T follicular helper cell (primary cell): ENCODE results near the gene MAP3K4.

Source experiments
- DNase-seq: peaks from one replicate; pipeline ENCODE4 v3.0.0-alpha.2; 2020; ENCODE audit warnings: low read depth

MAP3K4 gene

GRCh38 chr6:161035981-161036263 lies 44.4 kb downstream of the MAP3K4 start:
- DNase-seq, result no peak

DNA sequence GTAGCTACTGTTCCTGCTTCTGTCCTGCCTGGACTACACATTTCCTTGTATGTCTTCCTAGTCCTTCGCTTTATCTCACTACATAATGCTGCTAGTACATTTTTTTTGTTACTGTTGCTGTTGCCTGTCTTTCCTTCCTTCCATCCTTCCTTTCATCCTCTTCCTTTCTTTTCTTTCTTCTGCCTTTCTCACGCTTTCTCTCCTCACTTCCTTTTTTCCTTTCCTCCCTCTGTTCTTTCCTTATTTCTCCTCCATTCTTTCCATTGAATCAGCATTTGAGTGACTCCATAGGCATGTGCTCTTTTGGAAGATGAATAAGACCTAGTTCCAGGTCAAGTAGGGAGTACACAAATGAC lies 46.3 kb downstream of the MAP3K4 start:
- no peak for DNase-seq

DNA sequence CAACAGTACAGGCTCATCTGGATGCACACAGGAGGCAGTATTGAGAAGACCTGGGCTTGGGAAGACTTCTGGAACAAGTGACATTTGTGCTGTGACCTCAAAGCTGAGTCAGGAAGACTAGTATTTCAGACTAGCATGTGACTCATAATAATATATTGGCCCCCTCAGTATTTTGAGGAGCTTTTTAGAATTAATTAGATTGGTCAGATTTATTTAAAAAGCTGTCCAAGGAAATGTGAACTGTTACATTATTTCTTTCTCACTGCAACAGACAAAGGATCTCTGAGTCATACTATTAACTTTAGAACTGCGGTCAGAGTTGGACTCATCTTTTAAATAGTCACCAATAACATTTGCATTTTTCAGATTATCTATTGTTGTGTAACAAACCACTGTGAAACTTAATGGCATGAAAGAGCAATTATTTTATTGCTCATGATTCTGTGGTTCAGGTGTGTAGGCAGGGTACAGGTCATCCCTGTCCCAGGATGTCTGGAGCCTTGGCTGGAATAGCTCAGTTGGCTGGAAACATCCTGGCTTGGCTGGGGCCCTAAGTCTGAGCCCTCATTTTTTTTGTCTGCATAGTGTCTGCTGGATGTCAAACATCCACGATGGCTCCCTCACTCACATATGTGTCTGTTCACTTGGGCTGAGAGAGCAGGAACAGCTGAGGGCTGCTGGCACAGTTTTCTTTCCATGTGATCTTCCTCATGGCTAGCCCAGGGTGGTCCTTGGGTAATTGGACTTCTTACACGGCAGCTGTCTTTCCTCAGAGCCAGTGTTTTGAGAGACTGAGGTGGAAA lies 46.9 kb downstream of the MAP3K4 start:
- no peak for DNase-seq

DNA sequence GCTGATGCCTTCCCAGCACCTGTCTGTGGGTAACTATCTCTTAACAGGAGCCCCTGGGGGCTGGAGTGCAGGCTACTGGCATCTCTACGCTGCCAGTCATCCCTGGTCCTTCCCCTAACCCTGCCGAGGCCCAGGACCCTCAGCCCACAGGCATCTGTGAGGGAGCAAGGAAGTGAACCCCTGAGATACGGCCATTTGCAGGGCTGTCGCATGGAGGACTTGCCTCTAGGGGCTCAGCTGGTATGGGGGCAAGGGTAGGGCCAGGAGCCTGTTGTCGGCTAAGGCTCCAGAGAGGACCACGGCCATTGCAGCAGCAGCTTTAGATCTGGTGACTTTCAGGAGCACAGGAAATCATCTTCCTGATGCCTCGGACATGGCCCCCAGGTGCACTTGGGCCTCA lies 49.7 kb downstream of the MAP3K4 start:
- no peak for DNase-seq

GRCh38 chr6:161044335-161044734 lies 52.8 kb downstream of the MAP3K4 start:
- DNase-seq, result no peak

DNA sequence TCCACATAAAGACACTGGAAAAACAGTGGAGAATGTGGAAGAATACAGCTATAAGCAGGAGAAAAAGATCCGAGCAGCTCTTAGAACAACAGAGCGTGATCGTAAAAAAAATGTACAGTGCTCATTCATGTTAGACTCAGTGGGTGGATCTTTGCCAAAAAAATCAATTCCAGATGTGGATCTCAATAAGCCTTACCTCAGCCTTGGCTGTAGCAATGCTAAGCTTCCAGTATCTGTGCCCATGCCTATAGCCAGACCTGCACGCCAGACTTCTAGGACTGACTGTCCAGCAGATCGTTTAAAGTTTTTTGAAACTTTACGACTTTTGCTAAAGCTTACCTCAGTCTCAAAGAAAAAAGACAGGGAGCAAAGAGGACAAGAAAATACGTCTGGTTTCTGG lies 57.1 kb downstream of the MAP3K4 start:
- DNase-seq, result no peak

GRCh38 chr6:161050134-161050765 lies 58.7 kb downstream of the MAP3K4 start:
- DNase-seq, result no peak

DNA sequence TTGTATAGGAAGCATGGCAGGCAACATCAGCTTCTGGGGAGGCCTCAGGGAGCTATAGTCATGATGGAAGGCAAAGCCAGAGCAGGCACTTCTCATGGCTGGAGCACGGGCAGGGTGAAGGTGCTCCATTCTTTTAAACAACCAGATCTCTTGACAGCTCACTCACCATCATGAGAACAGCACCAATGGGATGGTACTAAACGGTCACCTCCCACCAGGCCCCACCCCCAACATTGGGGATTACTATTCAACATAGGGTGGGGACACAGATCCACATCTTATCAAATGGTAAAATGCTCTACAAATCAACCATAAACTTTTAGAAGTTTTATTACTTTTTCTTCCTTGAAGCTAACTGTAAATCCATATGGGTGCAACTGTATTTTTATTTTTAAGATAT lies 61.5 kb downstream of the MAP3K4 start:
- no peak for DNase-seq

DNA sequence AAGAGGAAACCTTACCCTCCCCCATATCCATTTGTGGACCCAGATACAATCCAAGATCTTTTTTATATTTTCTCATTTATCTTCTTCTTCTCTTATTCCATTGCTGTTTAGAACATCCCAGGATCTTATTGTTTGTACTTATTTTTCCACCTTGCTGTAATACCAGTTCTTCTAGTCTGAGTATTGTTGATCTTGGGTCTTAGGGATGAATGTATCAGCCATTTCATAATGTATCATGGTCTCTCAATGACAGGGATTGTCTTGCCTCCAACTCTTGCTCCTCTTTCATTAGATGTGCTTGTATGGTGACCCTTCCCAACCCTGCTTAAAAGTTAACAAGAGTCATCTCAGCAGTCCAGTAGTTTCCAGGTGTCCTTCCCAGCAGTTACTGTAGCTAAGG lies 63.3 kb downstream of the MAP3K4 start:
- no peak for DNase-seq

- no peak for DNase-seq
These were observed 64.9 kb downstream of the MAP3K4 start for GRCh38 chr6:161056451-161056850.

DNA sequence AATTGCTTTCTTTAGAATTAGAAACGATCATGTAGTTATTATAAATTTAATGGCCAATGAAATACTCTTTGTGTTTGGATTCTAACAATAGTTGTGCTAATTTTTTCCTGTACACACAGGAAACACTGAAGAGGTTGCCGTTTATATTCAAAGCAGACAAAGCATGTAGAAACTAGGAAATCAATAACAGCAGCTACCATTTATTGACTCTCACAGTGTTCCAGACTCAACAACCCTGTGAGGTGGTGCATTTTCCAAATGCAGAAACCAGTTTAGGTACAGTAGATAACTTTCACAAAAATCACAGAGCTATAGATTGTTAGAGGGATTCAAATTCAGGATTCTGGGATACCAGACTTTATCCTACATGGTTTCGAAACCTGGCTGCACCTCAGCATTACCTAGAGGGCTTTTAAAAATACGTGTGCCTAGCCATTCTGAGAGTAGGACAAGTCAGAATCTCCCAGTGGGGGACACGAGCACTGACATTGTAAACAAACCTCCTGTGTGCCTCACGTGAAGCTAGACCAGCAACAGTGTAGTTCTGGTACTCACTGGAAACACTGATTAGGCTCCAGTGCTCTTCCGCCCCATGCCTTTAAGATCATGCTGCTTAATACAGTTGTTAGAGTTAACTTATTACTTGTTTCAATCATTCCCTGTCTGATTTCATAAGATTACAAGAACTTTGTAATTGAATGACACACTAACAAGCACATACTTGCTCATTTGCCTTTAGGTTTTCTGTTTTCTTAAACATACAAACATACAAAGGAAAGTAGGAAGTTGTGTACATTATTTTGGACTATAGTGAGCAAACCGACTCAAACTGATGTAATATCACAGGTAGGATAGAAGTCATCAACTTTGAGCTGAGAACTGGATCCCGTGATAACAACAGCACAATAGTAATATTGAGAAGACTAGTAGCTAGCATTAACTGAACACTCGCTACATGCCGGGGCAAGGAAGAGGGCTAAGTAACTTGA lies 65.8 kb downstream of the MAP3K4 start:
- DNase-seq, result no peak

- no peak for DNase-seq
These were observed 67.2 kb downstream of the MAP3K4 start for GRCh38 chr6:161058741-161059140.

- no peak for DNase-seq
These were observed 70.0 kb downstream of the MAP3K4 start for GRCh38 chr6:161061576-161061975.

DNA sequence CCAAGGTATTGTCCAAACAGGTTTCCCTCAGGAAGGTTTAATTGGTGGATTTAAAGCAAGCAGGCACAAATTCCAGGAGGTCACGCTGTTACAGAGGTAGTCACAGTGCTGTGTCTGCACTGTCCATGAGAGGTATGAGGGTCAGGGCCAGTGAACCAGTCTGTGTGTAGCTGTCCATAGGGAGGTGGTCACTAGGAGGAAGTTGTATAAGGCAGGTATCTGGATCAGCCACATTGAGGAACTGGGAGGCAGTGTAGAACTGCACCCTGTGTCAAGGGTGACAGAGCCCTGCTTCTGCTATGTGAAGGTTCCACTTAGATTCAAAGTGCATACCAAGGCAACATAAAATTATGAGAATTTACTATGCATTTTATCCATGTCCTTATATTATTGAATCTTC lies 73.3 kb downstream of the MAP3K4 start:
- DNase-seq, result no peak

GRCh38 chr6:161066511-161066910 lies 74.9 kb downstream of the MAP3K4 start:
- no peak for DNase-seq

GRCh38 chr6:161067749-161068148 lies 76.2 kb downstream of the MAP3K4 start:
- no peak for DNase-seq

DNA sequence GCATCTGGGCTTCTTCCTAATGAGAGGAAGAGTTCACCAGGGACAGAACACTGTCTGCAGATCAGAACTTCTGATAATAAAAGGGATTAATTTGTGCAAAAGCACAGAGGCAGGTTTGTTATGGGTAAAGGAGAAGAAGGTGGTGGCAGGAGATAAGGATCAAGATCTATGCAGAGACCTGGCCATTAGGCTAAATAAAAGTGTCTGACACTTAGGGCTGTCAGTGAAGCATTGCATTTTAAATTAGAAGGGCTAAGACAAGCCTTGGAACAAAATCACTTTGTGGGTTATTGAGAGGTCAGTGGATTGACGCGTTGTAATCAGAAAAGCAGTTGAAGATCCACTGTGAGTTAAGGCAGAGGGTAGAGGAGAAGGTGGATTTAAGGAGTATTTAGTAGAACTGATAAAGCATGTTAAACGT lies 76.8 kb downstream of the MAP3K4 start:
- no peak for DNase-seq

GRCh38 chr6:161073930-161074329 lies 82.4 kb downstream of the MAP3K4 start:
- no peak for DNase-seq

DNA sequence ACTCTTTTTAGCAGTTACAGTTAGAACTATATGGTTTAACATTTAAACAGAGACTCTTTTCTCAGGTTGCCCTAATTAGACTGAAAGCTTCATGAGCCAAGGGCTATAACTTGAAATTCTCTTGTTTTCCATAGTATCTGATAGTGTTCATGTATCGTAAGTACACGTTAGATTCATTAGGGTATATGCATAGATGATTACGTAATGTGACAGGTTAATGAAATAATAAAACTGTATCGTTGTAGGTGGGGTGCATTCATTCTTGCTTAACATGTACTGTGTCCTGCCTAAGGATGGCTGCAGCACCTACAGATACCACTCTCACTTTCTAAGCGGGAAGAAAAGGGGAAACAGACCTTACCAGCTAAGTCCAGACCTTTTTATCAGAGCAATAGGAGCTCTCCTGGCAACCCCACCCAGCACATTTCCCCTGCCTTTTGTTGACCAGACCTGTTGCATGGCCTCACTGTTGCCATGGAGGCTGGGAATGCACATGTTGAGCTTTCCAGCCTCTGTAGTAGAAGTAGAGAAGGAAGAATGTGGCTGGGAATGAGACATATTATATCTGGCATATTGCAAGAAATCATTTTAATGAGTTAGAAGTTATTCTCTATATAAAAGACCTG lies 83.0 kb downstream of the MAP3K4 start:
- no peak for DNase-seq

GRCh38 chr6:161076181-161076677 lies 84.7 kb downstream of the MAP3K4 start:
- peak; percentile 49 for DNase-seq

GRCh38 chr6:161079566-161080262 lies 88.1 kb downstream of the MAP3K4 start:
- DNase-seq, result peak; percentile 45
